Measurements from ENCODE around the gene DNAJC3.

DNA sequence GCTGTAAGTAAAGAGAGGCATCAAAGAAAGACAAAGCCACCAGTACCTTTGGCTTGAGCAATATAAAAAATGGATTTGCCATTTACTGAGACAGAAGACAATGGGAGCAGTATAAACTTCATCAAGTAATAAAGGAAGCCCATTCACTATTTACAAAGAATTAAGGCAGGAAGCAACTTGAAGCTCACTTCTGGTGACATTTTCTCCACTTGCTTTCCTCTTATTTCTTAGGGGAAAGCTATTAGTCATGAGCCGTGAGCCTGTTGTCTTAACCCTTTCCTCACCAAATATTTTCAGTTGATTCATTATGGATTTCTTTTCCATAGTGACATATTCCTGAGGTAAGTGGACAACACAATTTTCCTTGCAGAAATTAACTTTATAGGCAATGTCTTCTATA, 156.8 kb downstream of the DNAJC3 start:
- TF ChIP-seq, protein P1, sequence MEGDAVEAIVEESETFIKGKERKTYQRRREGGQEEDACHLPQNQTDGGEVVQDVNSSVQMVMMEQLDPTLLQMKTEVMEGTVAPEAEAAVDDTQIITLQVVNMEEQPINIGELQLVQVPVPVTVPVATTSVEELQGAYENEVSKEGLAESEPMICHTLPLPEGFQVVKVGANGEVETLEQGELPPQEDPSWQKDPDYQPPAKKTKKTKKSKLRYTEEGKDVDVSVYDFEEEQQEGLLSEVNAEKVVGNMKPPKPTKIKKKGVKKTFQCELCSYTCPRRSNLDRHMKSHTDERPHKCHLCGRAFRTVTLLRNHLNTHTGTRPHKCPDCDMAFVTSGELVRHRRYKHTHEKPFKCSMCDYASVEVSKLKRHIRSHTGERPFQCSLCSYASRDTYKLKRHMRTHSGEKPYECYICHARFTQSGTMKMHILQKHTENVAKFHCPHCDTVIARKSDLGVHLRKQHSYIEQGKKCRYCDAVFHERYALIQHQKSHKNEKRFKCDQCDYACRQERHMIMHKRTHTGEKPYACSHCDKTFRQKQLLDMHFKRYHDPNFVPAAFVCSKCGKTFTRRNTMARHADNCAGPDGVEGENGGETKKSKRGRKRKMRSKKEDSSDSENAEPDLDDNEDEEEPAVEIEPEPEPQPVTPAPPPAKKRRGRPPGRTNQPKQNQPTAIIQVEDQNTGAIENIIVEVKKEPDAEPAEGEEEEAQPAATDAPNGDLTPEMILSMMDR (IDR thresholded peaks at IDR 0.05; ENCODE audit: low read depth, low read length, poor library complexity, severe bottlenecking), result no peak
- TF ChIP-seq EZH2phosphoT487 (IDR thresholded peaks at IDR 0.05; ENCODE audit: borderline replicate concordance, low read length), result no peak

Measured in DOHH2 (cell line).